ENCODE results near the gene CIB4.

CIB4 gene

DNA sequence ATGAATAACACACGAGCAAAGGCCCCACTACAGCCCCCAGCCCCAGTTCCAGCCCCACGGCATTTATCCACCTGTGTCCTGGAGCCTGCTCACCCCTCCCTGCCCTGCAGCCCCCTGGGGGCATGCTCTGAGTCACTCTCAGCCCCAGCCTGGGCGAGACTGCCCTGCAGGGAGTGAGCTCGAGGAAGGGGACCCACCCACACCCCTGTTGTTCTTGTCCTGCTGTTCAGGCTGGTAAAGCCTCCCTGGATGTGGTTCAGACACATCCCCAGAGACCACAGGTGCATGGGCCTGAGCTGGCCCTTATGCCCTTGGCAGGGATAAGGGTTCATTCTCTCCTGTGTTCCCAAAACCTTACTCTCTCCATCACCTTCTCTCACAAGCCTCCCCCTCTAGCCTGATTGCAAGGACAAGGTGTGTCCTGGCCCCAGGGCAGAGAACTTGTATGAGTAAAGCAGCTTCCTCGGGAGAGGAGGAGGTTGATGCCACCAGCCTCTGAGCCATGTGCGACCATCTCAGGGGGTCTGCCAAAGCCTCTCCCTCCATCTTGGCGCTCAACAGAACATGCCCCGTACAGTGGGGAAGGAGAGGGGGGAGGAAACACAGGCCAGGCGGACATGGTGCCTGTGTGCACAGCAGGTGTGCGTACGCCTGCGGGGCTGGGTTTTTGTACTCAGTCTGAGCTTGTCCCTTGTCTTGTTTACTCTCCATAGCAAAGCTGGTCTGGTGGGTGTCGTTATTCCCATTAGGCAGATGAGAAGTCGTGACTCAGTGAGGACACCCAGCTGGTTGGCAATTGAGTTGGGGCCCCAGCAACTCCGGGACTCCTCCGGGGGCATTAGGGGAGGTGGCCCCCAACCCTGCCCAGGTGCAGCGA is 64.4 kb downstream of the CIB4 start:
- Histone ChIP-seq H3K9ac (ENCODE audit: low read length in 2 of 2) (no peak overlapping the region), H3K9me3 (ENCODE audit: control insufficient read depth in 2 of 2, low read length in 2 of 2) (no peaks in the 10 kb centered on the region), H3K27ac (ENCODE audit: low read length) (no peak overlapping the region), H3K27me3 (ENCODE audit: control insufficient read depth in 1 of 2, insufficient read depth in 2 of 2, low read length in 2 of 2) (peaks cover 4 to 11% of the 10 kb centered on the region in 2 donors), H3K4me1 (ENCODE audit: control insufficient read depth, insufficient read depth, low read length) (no peaks in the 10 kb centered on the region), H3K4me3 (ENCODE audit: low read length in 2 of 2) (no peak overlapping the region), H3K36me3 (ENCODE audit: control insufficient read depth in 2 of 2, insufficient read depth in 2 of 2, low read length in 2 of 2) (no peaks in the 10 kb centered on the region)

DNA sequence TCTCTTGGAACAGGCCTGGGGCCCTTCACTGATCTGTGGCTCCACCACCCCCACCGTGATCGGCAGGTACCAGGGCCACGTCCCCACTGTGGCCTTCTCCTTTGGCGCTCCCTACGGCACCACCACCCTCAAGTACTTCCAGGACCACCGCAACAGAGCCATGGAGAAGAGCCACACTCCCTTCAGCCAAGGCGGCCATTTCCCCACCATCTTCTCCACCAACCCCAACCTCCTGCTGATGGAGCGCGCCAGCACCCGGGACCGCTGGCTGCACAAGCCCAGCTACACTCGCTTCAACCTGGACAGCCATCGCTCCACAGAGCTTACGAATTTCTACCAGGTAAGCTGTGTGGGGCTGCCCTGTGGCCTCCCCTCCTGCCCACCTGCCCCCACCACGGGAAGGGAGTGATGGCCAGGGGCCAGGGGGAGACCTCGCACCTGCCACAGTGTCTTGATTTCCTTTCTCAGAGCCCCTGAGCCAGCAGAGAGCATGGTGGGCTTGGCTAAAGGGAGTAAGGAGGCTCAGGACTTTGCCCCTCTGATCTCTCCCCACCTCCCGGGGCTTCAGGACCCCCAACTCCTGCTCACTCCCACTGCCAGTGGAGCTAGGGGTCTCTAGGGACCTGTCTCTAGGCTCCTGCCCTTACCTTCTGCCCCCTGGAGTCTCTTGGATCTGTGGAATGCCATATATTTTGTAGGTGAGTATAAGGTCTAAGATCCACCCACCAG is 65.2 kb downstream of the CIB4 start:
- Histone ChIP-seq H3K9ac (ENCODE audit: low read length in 2 of 2) (no peak overlapping the region), H3K9me3 (ENCODE audit: control insufficient read depth in 2 of 2, low read length in 2 of 2) (no peaks in the 10 kb centered on the region), H3K36me3 (ENCODE audit: control insufficient read depth in 2 of 2, insufficient read depth in 2 of 2, low read length in 2 of 2) (no peaks in the 10 kb centered on the region), H3K4me1 (ENCODE audit: control insufficient read depth, insufficient read depth, low read length) (no peaks in the 10 kb centered on the region), H3K4me3 (ENCODE audit: low read length in 2 of 2) (no peak overlapping the region), H3K27me3 (ENCODE audit: control insufficient read depth in 1 of 2, insufficient read depth in 2 of 2, low read length in 2 of 2) (peaks cover 4 to 11% of the 10 kb centered on the region in 2 donors), H3K27ac (ENCODE audit: low read length) (no peak overlapping the region)

DNA sequence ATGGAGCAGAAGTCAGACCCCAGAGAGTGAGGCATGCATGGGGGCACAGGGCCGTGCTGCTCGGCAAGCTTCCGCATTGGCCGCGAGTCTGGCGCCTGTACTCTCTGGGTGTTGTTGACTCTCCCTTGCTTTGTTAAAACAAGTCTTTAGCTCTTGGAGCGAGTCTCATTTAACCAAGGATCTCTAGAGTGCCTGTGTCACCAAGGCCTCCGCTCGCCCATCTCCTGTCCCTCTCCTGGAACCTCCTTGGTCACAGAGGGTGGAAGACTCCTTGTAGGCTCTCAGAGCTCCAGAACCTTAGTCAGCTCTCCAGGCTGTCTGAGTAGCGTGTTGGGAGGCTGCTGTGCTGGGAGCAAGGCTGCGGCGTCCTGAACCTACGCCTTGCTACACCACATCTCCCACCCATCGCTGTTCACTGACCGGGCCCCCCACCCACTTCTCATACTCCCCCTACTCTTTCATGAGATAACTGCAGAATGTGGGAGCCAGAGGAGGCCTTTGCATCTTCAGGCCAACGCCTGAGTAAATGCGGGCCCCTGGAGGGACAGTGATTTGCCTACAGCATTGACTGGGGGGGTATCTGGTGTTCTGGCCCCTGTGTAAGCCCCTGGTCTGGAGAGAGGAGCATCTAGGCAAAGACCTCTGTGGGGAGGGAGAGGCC is 66.1 kb downstream of the CIB4 start:
- H3K9me3 ChIP-seq (ENCODE audit: control insufficient read depth in 2 of 2, low read length in 2 of 2): no peaks in the 10 kb centered on the region
- H3K9ac ChIP-seq (ENCODE audit: low read length in 2 of 2): no peak overlapping the region
- no peak overlapping the region for H3K27ac ChIP-seq (ENCODE audit: low read length)
- H3K36me3 ChIP-seq (ENCODE audit: control insufficient read depth in 2 of 2, insufficient read depth in 2 of 2, low read length in 2 of 2): no peaks in the 10 kb centered on the region
- no peaks in the 10 kb centered on the region for H3K4me1 ChIP-seq (ENCODE audit: control insufficient read depth, insufficient read depth, low read length)
- H3K4me3 ChIP-seq (ENCODE audit: low read length in 2 of 2): no peak overlapping the region
- H3K27me3 ChIP-seq (ENCODE audit: control insufficient read depth in 1 of 2, insufficient read depth in 2 of 2, low read length in 2 of 2): peaks cover 4 to 13% of the 10 kb centered on the region in 2 donors

DNA sequence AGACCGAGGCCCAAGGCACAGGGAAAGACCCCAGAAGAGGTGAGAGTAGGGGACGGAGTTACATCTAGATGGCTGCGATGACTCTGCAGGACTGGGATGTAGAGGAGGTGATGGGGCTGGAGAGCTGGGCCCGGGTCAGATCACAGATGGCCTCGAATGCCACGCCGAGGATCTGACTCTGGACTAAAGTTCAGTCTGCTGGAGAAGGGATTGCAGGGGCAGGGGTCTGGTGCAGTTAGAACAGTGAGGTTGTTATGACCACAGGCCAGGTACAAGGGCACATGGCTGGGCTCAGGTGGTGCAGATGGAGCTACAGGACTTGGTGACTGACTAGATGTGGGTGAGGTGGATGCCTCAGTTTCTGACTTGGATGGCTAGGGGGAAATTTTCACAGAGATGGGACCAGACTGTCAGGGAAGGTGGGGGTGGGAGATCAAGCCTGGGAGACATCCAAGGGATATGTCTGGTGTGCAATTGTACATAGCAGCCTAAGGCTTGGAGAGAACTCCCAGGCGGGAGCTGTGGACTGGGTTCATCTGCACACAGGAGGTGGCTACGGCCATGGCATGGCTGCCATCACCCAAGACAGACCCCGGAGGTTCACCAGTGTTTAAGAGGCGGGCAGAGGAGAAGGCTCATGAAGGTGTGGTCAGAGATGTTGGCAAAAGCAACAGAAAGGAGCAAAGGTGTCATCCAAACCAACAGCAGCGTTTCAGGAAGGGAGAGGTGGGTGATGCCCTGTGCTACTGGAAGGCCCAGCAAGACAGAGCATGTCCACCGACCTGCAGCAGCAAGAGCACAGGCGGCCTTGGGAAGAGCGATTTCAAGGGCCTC is 66.9 kb downstream of the CIB4 start:
- Histone ChIP-seq H3K9me3 (ENCODE audit: control insufficient read depth in 2 of 2, low read length in 2 of 2) (no peaks in the 10 kb centered on the region), H3K4me3 (ENCODE audit: low read length in 2 of 2) (no peak overlapping the region), H3K9ac (ENCODE audit: low read length in 2 of 2) (no peak overlapping the region), H3K27me3 (ENCODE audit: control insufficient read depth in 1 of 2, insufficient read depth in 2 of 2, low read length in 2 of 2) (peaks cover 9 to 16% of the 10 kb centered on the region in 2 donors), H3K27ac (ENCODE audit: low read length) (no peak overlapping the region), H3K36me3 (ENCODE audit: control insufficient read depth in 2 of 2, insufficient read depth in 2 of 2, low read length in 2 of 2) (no peaks in the 10 kb centered on the region), H3K4me1 (ENCODE audit: control insufficient read depth, insufficient read depth, low read length) (no peaks in the 10 kb centered on the region)

DNA sequence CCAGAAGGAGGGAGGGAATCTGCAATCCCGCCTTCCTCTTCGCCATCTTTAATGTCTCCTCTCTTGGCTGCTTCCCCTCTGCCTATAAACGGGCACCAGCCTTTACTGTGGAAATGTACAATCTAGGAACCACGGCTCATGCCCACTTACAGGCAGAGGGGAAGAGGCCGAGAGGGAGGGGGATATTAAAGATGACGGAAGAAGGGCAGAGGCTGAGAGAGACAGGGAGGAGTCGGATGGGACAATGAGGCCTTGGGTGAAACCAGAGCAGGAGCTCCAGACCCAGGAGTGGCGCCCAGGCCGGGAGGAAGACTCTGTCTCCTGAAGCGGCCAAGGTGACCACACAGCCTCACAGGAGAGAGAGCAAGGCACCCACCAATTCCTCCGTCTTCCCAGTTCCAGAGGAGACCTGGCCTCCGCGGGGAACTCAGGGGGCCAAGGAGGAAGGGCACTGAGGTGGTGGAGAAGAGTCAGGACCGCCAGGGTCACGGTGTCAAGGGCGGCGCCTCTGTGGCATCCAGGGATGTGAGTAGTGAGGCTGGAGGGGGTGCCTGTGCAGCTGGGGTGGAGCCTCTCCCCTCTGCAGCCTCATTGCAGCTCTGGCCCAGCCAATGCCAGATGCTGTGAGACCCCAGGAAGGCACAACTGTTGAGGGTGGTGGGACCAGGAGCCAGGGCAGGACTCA is 67.8 kb downstream of the CIB4 start:
- H3K4me1 ChIP-seq (ENCODE audit: control insufficient read depth, insufficient read depth, low read length): no peaks in the 10 kb centered on the region
- no peak overlapping the region for H3K4me3 ChIP-seq (ENCODE audit: low read length in 2 of 2)
- no peak overlapping the region for H3K27ac ChIP-seq (ENCODE audit: low read length)
- no peaks in the 10 kb centered on the region for H3K9me3 ChIP-seq (ENCODE audit: control insufficient read depth in 2 of 2, low read length in 2 of 2)
- peaks cover 9 to 17% of the 10 kb centered on the region in 2 donors for H3K27me3 ChIP-seq (ENCODE audit: control insufficient read depth in 1 of 2, insufficient read depth in 2 of 2, low read length in 2 of 2)
- H3K9ac ChIP-seq (ENCODE audit: low read length in 2 of 2): no peak overlapping the region
- H3K36me3 ChIP-seq (ENCODE audit: control insufficient read depth in 2 of 2, insufficient read depth in 2 of 2, low read length in 2 of 2): no peaks in the 10 kb centered on the region

DNA sequence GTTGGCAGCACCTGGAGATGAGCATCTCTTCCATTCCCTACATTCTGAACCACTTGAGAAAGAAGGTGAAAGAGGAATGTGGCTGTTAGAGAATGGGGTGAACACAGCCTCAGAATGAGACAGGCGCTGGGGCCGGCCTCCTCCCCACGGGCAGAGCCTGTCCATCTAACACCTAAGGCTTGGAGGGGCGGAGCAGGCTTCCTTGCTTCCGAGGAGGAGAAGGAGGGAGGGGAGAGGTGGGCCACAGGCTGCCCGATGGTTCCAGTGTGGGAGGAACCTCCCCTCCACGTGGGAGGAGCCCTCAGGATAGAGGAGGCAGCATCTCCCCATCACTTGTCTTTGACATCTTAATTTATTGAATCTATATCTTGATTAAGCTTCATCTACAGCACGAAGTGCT is 68.6 kb downstream of the CIB4 start:
- no peak overlapping the region for H3K4me3 ChIP-seq (ENCODE audit: low read length in 2 of 2)
- H3K36me3 ChIP-seq (ENCODE audit: control insufficient read depth in 2 of 2, insufficient read depth in 2 of 2, low read length in 2 of 2): no peaks in the 10 kb centered on the region
- peaks cover 9 to 17% of the 10 kb centered on the region in 2 donors for H3K27me3 ChIP-seq (ENCODE audit: control insufficient read depth in 1 of 2, insufficient read depth in 2 of 2, low read length in 2 of 2)
- H3K9ac ChIP-seq (ENCODE audit: low read length in 2 of 2): no peak overlapping the region
- H3K9me3 ChIP-seq (ENCODE audit: control insufficient read depth in 2 of 2, low read length in 2 of 2): no peaks in the 10 kb centered on the region
- H3K27ac ChIP-seq (ENCODE audit: low read length): no peak overlapping the region
- H3K4me1 ChIP-seq (ENCODE audit: control insufficient read depth, insufficient read depth, low read length): no peaks in the 10 kb centered on the region

DNA sequence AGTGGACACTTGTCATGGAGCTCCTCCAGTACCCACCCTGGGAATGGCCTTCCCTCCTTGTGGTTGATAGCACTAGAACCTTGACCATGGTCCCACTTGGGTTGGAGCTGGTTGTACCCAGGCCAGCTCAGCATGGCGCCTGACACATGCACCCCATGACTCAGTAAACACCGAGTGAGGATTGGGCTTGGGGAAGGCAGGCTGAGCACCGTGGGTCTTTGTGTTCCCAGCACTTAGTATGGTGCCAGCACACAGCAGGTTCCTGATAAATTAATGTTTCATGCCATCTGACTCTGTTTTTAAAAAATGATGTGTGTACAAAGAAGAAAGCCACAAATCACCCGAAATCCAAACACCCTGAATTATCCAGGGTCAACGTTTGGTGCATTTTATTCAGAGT is 69.8 kb downstream of the CIB4 start:
- H3K4me1 ChIP-seq (ENCODE audit: control insufficient read depth, insufficient read depth, low read length): no peaks in the 10 kb centered on the region
- no peak overlapping the region for H3K4me3 ChIP-seq (ENCODE audit: low read length in 2 of 2)
- H3K9me3 ChIP-seq (ENCODE audit: control insufficient read depth in 2 of 2, low read length in 2 of 2): no peaks in the 10 kb centered on the region
- H3K9ac ChIP-seq (ENCODE audit: low read length in 2 of 2): no peak overlapping the region
- no peaks in the 10 kb centered on the region for H3K36me3 ChIP-seq (ENCODE audit: control insufficient read depth in 2 of 2, insufficient read depth in 2 of 2, low read length in 2 of 2)
- peaks cover 5 to 9% of the 10 kb centered on the region in 2 donors for H3K27me3 ChIP-seq (ENCODE audit: control insufficient read depth in 1 of 2, insufficient read depth in 2 of 2, low read length in 2 of 2)
- no peak overlapping the region for H3K27ac ChIP-seq (ENCODE audit: low read length)

DNA sequence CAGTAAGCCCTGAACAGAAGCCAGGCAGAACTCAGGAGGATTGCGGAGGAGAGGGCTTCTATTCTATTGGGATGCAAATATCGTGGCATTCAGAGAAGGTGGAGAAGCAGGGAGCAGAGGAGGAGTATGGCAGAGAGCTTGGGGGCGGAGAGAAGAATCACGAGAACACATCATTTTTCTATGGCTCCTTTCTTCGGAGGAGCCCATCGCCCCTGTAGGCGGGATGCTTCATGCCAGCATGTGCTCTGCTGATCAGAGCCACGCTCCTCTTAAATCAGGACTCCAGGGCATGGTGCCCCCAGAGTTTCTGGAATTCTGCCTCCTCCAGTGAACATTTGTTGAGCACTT is 71.1 kb downstream of the CIB4 start:
- H3K36me3 ChIP-seq (ENCODE audit: control insufficient read depth in 2 of 2, insufficient read depth in 2 of 2, low read length in 2 of 2): no peaks in the 10 kb centered on the region
- no peak overlapping the region for H3K27ac ChIP-seq (ENCODE audit: low read length)
- no peaks in the 10 kb centered on the region for H3K4me1 ChIP-seq (ENCODE audit: control insufficient read depth, insufficient read depth, low read length)
- H3K9me3 ChIP-seq (ENCODE audit: control insufficient read depth in 2 of 2, low read length in 2 of 2): no peaks in the 10 kb centered on the region
- no peak overlapping the region for H3K4me3 ChIP-seq (ENCODE audit: low read length in 2 of 2)
- H3K9ac ChIP-seq (ENCODE audit: low read length in 2 of 2): no peak overlapping the region
- H3K27me3 ChIP-seq (ENCODE audit: control insufficient read depth in 1 of 2, insufficient read depth in 2 of 2, low read length in 2 of 2): peaks cover 8 to 14% of the 10 kb centered on the region in 2 donors

DNA sequence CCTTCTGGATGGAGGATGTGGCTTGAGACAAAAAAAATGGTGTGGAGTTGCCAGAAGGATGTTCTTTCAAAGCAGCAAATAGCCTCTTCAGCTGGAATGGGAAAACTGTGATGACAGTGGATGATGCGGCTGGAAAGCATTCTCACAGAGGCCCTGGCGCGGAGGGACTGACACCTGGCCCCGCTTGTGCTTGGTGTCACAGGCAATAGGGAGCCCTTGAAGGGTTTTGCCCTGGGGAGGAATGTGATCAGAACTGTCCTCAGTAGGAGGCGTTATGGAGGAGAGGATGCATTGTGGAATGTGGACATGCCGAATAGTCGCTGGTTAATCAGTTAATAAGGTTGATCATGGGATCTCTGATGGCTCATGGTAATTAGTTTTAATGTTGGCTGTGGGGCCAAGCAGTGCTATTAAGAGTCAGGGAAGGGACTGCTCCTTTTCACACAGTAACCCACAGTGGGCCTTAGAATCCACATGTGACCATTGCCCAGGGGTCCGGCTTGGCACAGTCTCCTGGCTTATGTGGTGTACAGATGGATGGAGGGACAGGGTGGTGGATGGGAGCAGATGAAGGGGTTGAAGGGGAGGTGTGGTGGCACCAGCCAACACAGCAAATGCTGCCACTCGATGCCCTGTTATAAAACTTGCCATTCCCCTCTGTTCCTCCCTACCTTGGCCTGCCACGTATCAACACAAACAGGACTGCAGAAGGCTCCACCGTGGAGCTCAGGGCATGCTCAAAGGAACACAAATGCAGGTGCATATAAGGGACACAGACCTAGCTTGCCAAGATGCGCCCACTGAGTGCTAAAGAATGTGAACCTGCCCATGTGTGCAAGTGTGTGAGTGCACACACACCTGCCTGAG is 71.7 kb downstream of the CIB4 start:
- peaks cover 8 to 14% of the 10 kb centered on the region in 2 donors for H3K27me3 ChIP-seq (ENCODE audit: control insufficient read depth in 1 of 2, insufficient read depth in 2 of 2, low read length in 2 of 2)
- H3K27ac ChIP-seq (ENCODE audit: low read length): no peak overlapping the region

More for the DNA sequence above, 71.7 kb downstream of the CIB4 start:
- Histone ChIP-seq H3K36me3 (ENCODE audit: control insufficient read depth in 2 of 2, insufficient read depth in 2 of 2, low read length in 2 of 2) (no peaks in the 10 kb centered on the region), H3K4me1 (ENCODE audit: control insufficient read depth, insufficient read depth, low read length) (no peaks in the 10 kb centered on the region), H3K4me3 (ENCODE audit: low read length in 2 of 2) (no peak overlapping the region), H3K9ac (ENCODE audit: low read length in 2 of 2) (no peak overlapping the region), H3K9me3 (ENCODE audit: control insufficient read depth in 2 of 2, low read length in 2 of 2) (no peaks in the 10 kb centered on the region)
